Glomerular endothelial cell (primary cell): ENCODE measurements around the gene MACROD2. TPM values are rescaled to one million over a fixed set of nuclear protein-coding genes. Genes with fewer than 3 reads are reported as not detected.
"Not testable (repeated sequence)": the region's sequence is repeated elsewhere in the genome, so short reads cannot be mapped to it uniquely, and the experiment has no call there.

Experiments used
- DNase-seq: peaks from one replicate; pipeline ENCODE4 v3.0.0-alpha.2; 2011; ENCODE audit warnings: low read depth, low spot score; ENCODE audit errors: extremely low read depth
- total RNA-seq: library from RNA; depleted of rRNA; stranded (reverse); fragments of >200 nt; gene quantifications from 2 replicates; pipeline ENCODE4 v1.2.3, GENCODE V29; 2015

MACROD2 gene
- total RNA-seq, 1 donor from 2014 or later = 0.76 TPM

DNA sequence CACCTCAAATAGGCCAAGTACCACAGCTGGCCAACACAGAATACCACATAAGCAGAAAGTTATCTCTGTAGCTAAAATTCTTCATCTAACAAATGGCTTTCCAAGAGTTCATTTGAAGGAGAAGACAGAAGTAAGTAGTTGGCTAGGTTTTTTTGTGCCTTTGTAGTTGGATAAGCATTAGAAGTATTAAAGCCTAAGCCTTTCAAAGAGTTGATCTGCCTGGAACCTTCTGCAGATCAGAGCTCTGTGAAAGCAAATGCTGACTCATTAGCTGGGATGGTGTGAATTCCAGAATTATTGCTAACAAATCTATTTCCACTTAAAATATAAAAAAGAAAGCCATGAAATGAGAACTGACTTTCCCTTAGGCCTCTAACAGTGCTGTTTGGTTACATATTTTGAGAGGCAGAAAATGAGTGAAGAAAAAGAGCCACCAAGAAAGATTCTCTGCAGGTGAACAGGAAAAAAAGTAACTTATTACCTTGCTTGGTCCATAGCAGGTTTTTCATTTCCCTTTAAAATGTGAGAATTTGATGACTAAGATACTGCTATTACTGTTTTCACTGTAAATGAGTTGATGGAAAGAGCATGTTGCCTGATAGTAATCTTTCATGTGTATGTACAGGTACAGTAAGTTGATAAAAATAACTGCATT lies 1105.3 kb downstream of the MACROD2 start:
- DNase-seq = no peak

- DNase-seq = no peak
Measured at GRCh38 chr20:15107931-15108330, 1112.6 kb downstream of the MACROD2 start.

DNA sequence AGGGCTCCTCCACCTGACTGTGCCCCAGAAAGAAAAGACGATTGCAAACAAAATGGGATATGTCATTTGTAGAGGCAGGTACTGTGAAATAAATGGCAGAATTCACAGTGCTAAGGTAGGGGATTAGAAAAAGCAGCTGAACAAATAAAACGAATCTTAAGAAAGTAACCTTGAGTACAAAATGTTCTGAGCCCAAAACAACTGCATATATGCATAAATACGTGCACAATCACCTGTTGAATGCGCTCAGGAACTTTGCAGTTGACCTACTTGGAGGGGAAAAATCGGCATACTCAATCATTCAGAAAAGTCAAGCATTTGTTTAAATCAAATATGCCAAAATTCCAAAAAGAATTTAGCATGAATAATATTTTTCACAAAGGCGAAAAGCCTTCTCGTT lies 1114.2 kb downstream of the MACROD2 start:
- no peak for DNase-seq

GRCh38 chr20:15111654-15112053 lies 1116.3 kb downstream of the MACROD2 start:
- no peak for DNase-seq

DNA sequence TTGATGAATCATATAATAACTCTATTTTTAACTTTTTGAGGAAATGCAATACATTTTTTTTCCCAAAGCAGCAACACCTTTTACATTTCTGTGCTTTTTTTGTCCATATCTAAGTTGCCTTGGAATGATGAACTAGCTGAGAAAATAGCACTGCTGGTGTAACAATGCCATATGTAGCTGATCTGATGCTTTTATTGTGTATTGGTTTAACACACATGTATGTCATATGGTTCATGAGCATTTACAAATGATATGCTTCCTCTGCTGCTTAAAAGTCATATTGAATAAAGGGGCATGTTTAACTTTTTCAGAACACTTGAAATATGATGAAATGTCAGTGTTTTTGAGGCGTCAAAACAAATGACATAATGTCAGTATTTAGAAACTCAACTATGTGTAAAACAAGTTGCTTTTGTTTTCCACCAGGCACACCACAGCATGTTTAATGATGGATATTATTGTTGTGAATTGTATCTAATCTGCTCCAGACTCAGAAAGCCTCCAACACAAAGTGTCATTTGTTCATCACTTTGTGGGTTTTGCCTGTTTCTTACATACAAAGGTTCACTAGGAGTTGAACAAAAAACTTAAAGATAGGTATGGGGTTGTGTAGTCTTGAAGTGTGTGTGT lies 1117.9 kb downstream of the MACROD2 start:
- no peak for DNase-seq

DNA sequence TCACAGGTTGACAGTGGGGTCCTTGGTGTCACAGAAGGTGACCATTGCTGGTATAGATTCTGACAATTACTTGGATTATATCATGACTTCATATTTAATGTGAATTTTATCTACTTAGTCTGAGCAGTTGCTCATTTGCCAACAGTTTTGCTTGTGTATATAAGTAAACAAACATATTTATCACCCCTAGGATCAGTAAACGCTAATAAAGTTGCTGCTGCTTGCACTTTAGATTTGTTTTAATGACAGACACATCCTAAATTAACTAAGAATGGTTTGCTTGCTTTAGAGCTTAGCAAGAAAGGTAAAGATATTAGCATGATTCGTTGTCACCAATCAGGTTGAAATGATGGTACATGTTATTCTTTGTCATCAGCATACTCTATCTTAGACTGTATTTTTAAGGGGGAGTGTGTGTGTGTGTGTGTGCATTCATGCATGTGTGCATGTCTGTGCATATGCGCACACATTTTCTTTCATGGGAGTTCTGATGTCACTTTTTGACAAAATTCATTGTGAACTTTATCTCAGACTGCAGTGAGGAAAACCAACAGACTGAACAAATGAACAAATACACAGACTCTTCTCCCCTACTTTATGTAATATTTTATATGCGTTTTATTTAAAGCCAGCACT lies 1124.7 kb downstream of the MACROD2 start:
- DNase-seq = no peak

DNA sequence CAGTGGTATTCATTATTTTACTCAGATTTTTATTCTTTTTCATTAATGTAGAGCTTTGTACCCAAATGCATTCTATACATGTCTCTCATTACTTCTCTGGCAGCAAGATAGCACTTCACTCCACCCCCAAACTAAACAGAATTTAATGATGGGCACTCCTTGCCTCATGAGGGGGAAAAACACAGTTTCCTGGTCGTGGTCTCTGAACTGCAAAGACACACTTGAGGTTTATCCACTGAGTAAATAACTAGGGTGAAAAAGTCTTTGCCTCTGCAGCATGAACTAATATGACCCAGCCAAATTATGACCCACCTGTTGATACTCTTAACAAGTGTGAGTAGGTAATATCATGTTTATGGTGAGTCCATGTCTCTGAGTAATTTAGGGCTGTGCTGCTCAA lies 1127.3 kb downstream of the MACROD2 start:
- DNase-seq = no peak

DNA sequence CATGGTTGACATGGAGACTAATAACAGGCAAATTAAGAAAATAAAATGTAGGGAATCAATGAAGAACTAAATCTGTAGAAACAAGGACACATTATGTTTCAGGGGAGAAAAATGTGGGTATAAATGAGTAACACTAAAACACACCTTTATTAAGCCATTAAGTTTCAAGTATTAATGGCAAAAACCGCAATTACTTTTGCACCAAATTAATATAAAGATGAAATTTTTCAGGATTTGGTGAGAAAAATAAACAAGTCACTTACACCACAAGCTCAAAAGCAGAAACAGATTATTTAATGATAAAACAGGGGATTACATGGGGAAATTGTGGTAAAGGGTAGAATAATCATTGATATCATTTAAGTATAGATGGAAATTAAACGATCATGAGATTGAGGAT lies 1135.9 kb downstream of the MACROD2 start:
- no peak for DNase-seq

DNA sequence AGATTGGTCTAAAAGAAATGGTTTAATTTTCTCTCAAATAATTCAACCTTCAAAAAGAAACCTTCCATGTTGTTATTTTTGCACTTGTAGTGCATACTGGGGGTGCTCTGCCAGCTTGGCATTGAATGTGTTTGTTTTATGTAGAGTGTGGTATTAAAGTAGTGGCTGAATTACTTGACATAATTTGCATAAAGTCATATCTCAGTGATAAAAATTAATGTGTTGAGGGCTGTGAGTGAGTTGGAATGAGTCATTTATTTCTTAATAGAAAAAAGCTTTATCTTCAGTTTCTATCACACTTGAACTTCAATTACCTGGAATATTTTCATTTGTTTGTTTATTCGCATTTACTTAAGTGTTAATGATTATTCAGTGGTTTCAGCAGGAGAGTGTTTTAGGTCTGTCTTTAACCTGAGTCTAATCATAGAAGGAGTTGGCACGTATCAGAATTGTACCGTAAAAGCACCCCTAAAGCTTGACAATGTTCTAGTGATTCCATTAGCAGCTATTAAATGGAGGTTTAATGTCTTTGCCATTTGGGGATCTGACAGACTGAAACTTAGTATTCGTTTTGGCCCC lies 1143.3 kb downstream of the MACROD2 start:
- no peak for DNase-seq

DNA sequence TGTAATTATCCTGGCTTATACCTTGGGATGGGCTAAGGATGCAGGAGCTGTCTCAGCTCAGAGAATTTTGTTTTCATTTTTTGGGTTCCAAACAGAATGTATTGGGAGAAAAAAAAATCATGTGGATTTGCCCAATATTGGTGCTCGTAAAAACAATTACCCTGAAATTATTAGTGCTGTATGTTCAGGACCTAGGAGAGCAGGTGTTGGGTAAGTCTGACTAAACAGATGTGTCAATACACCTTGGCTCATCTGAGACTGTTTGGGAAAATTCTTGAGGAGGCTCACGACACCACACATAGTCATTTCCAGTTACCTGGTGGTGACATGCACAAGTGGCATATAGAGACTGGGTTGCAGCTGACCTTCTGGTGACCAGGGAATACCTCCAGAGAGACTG lies 1144.2 kb downstream of the MACROD2 start:
- DNase-seq = no peak

DNA sequence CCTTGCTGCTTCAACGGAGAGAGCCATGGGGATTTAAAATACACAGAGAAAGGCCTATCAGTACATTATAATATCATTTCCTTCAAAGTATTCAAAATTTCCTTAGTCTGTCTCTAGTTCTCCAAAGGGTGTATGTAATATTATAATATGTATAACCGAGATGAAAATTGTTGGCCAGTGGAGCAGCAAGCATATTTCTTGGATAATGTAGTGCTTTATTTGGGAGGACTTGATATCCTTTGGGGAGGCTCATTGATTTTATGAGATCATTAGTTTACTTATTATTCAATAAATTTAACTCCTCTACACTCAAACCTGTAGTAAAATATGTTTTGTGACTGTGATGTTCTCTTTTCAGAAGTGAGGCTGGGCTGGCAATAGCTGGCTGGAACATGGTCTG lies 1145.0 kb downstream of the MACROD2 start:
- no peak for DNase-seq

DNA sequence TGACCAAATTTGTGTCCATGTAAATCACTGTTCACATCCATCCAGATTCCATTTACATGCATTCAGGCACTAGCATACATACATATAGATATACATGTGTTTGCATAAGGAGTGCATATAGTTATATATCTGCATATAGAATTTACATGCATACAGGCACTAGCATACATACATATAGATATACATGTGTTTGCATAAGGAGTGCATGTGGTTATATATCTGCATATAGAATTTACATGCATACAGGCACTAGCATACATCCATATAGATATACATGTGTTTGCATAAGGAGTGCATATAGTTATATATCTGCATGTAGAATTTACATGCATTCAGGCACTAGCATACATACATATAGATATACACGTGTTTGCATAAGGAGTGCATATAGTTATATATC lies 1145.6 kb downstream of the MACROD2 start:
- not testable (repeated sequence) for DNase-seq

GRCh38 chr20:15141861-15142260 lies 1146.5 kb downstream of the MACROD2 start:
- no peak for DNase-seq

DNA sequence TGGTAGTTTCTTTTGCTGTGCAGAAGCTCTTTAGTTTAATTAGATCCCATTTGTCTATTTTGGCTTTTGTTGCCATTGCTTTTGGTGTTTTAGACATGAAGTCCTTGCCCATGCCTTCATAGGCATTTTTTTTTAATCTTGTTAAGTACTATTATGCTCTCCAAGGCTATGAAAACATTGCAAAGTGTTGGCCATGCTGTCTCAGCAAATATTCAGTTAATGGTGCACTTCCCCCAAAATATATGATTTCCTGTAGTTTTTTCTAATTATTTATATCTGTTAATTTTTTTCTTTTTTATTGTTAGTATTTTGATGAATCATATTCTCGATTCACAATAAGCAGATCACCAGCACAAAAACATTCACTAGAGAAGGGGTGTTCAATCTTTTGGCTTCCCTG lies 1148.2 kb downstream of the MACROD2 start:
- DNase-seq = no peak

- DNase-seq = no peak
Measured at GRCh38 chr20:15144916-15145315, 1149.6 kb downstream of the MACROD2 start.

- no peak for DNase-seq
Measured at GRCh38 chr20:15146948-15147347, 1151.6 kb downstream of the MACROD2 start.

GRCh38 chr20:15154070-15154469 lies 1158.8 kb downstream of the MACROD2 start:
- DNase-seq = no peak

DNA sequence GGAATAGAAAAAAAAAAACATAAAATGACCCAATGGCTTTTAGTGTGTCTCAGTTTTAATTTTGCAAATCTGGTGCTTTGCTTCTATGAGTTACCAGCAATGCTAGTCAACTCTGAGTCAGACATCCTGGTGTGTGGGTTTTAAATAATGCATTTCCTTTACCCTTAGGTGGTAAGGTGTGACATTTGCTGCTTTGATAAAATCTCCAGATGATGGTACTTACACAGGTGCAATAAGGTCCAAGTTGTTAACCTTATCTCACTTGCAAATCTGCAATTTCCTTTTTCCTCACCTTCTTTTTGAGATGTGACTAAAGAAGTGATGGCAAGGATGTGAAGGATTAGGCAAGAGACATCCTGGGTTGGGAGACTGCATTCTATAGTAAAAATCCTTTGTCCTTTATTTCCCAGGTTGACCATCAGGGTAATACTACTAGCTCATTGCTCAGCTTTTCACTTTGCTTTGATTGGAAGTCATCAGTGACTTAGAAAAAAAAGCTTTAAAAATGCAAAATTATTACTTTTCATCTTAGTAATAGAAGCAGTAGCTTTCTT lies 1160.6 kb downstream of the MACROD2 start:
- DNase-seq = no peak

DNA sequence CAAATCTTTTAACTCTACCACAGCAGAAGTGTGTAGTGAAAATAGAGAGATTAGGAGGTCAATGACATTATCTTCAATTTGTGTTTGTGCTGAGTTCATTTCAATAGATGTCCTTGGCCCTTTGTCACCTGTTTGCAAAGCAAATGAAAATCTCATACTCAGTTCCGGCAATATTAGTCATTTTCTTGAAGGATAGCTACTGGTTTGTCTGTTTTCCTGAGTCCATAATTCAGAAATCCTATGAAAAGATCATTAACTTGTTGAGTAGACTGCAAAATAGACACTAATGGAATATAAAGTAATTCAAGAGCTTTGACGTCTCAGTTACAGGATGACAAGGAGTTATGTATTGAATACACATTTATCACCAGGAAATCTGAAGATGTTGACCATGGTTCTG lies 1163.2 kb downstream of the MACROD2 start:
- DNase-seq = no peak

DNA sequence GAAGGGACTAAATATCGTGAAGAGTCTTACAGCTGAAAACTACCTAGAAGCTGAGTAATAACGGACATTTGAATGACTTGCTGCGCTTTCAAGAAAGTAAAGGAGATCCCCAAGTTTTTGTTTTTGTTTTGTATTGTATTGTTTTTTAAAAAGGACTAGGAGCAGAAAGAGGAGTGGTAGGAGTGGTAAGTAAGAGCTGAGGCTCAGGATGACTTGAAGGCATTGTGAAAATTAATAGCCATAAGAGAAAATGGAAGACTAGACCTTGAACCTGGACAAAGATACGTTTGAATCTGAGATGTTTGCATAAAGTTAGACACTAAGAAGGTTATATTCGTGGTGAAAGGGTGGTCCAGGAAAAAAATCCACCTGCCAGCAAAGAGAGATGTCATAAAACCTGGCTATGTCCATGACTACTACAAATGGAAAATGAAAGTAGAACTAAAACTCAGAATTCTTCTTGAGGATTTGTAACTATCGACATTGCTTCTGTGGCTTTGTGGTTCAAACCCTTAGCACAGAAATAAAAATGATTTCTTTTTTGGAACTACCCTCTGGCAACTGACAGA lies 1166.8 kb downstream of the MACROD2 start:
- no peak for DNase-seq

DNA sequence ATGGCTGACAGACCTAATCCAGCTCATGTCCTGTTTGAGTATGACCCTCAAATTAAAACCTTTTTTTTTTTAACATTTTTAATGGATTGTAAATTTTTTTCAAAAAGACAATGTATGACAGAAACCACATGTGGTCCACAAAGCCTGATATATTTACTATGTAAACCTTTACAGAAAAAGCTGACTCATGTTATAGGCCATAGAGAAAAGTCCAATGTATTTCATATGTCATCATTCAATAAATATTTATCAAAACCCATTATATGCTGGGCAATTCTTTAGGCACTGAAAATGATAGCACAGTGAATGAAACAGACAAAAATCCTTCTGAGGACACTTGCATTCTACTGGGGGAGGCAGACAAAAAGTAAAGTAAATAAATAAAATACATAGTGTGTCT lies 1168.3 kb downstream of the MACROD2 start:
- no peak for DNase-seq
